Non-pigmented ciliary epithelial cell (primary cell): ENCODE measurements around the gene NCOA7.

Experiments used
- DNase-seq: peaks from one replicate; pipeline ENCODE4 v3.0.0-alpha.2; 2010; ENCODE audit warnings: low read depth

NCOA7 gene

GRCh38 chr6:125974214-125974866 lies 183.6 kb downstream of the NCOA7 start:
- DNase-seq, result no peak

GRCh38 chr6:125979101-125979500 lies 188.3 kb downstream of the NCOA7 start:
- no peak for DNase-seq
